GM19372 (cell line): ENCODE measurements around the gene MAML2.

Experiments used
- ATAC-seq: cut with Tn5 transposase; IDR thresholded peaks from one replicate; pipeline ENCODE4 v1.9.1; 2021; ENCODE audit warnings: mild to moderate bottlenecking, low read depth, moderate library complexity; ENCODE audit not compliant: unreplicated experiment

Gene MAML2

GRCh38 chr11:96057502-96057901 is 285.5 kb downstream of the MAML2 start:
- no peak for ATAC-seq

DNA sequence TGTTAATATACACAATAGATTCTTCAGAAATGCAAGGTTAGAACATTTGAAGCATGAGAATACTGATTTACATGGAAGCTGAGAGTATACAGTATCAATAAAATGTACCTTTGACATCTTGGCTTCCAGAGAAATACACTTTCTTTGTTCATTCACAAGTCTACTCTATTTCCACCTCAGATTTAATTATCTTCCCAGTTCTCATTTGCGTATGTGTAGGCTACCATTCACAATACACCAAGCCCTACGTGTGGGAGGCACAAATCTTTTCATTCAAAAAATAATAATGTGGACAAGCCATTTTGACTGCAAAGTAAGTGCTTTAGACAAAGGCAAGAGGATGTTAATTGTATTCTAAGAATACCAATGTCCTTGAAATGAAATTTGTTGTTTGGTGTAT is 286.4 kb downstream of the MAML2 start:
- ATAC-seq: no peak

DNA sequence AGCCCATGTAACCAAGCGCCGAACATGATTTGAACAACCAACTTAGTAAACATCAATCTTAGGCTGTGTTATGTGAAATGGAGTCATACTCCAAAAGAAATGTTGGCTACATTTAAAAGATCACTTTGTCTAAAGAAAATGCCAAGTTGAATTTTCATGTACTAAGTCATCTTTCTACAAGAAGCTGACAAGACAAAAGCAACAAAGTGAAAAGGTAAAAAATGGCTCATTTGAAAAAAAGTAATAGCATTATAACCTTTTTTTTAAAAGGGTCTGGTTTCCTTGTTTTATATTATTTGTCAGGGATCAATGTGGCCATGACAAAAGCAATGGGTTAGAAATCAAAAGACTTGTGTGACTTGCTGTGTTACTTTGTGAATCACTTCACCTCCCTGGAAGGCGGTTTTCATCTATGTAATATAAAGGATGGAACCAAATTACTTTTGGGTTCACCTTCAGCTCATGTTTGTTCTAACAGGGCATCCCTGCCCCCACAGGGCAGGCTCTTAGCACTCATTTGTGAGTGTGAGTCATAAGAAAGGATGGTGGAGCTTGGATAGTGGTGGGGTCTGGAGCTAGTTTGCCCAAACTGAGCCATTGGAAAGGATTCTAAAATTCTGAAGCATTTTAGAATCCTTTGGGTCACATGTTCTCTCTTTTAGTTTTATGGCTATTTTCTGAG is 287.1 kb downstream of the MAML2 start:
- ATAC-seq: no peak

DNA sequence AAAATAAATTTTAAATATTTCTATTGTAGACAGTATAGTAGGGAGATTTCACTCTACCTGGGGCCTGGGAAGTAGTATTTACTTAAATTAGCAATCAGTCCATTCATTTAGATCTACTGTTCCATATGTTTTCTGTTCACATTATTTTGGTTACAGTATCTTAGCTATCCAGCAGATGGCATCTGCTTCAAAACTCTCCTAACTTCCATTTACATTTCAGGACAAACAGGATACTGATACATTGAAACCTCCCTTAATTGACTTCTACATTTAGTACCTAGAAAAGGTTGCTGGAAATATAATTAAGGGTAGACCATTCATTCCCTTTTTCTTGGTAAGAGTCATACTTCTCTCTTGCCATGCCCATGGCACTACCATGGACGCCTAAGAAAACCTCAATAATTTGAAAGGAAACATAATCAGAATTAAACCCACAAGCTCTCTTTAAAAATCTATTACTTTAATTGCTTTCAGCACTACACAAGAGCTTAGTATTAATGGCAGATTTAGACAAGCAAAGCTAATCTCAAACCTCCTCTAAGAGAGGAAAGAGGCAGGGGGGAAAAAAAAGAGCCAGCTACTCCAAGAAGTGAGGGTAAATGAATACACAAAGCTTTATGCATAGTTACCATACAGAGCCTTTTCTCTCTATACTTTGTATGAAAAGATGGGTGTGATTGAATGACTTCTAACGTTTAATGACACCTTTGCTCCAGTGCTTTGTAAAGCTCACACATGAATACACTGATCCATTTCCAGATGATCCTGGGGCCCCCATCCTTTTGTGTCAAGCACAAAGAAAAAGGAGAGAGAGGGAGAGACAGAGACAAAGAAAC is 287.9 kb downstream of the MAML2 start:
- ATAC-seq: no peak

DNA sequence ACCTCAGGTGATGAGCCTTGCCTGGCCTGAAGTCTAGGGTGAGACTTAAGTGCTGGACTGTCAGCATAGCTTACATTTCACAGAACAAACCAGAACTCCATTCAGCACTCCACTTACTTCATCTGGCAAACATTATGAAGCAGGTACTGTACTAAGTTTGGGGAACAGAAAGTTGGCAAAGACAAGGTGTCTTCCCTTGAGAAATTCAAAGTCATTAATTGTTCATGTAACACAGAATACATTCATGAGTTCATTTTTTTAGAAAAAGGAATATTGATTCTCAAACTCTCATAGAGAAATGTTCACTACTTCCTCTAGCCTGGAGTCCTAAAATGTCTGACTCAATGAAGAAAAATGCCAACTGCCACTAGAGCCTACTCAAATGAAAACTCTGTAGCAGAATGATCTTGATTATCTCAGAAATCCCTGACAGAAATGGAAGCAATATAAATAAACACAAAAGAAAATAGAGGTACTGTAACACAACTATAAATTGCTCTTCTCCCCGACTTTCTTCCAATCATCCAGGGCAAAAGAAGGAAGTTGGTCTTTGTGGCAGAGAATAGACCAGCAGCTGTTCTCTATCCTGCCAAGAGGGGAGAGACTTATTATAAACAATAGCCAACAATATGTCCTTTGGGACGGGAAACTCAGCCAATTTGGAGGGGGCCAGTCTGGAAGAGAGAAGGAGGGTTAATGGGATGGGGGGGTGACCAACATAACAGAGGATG is 289.9 kb downstream of the MAML2 start:
- no peak for ATAC-seq

GRCh38 chr11:96051820-96052219 is 291.2 kb downstream of the MAML2 start:
- peak; percentile 95 for ATAC-seq

DNA sequence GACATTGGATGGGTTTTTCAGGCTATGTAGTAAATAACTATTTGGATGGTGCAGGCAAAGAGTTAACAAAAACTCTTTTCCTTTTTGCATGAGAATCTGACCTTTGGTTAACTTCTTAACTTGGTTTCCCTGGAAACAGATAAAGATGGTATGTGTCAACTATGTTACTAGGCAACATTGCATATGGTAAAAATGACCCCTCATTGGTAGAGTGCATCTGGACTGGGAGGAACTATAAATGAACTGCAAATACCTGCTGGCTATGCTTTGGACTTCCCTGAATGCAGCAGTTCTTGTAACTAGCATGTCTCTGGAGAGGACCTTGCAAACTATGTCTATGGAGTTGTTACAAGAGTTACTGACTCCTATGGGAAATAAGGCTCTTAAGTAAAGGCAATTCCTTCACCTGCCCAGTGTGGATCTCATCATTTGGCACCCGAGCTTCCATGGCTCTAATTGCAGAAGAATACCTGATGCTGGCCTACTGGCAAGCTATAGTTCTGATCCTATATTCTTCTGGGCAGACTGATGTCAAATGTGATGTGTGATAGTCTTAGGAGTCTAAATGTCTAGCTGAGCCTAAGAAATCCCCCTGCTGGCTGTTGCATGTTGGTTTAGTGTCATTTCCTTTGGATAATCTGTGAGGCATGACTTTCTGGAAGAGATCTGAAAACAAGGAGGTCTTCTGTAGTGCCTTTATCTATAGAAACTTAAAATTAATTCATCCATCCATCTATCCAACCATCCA is 292.4 kb downstream of the MAML2 start:
- no peak for ATAC-seq

- ATAC-seq: no peak
These were observed 293.6 kb downstream of the MAML2 start for GRCh38 chr11:96049426-96049825.

- ATAC-seq: no peak
These were observed 297.2 kb downstream of the MAML2 start for GRCh38 chr11:96045622-96046456.

DNA sequence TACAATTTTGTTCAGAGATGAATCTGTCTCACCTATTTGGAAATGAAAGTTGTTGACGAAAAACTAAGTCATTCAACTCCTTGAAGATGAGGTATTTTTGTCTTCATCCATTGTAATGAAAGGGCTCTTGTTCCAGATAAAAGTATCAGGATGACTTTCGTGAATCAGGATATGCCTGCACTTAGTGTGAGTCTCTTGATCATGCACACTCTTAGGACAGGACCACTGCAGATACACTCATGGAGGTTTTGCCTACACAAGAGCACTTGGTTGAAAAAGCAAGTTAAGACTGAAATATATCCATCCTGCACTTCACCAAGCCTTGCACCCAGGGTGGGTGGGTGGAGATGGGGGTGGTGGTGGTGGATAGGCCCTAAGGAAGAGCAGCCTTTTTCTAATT is 298.2 kb downstream of the MAML2 start:
- ATAC-seq: no peak

- no peak for ATAC-seq
These were observed 298.7 kb downstream of the MAML2 start for GRCh38 chr11:96044311-96044710.

GRCh38 chr11:96043291-96043690 is 299.7 kb downstream of the MAML2 start:
- ATAC-seq: no peak

DNA sequence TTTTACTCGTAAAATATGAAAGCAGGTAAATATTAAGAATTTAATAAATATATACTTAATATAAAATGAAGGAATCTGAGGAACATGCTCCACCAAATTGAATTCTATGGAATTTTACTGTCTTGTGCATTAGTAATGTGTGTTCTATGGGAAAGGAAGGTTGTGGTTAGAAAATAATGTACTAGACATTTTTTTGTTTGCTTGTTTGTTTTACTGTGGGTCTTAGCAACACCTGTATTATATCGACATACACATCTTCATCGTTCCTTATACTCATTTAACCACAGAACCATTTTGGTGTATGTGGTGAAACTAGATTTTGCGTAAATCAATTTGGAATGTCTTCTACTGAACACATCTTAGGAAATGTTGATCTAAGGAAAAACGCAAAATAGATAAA is 304.9 kb downstream of the MAML2 start:
- ATAC-seq: no peak

- ATAC-seq: no peak
These were observed 305.5 kb downstream of the MAML2 start for GRCh38 chr11:96037405-96037949.

- no peak for ATAC-seq
These were observed 306.1 kb downstream of the MAML2 start for GRCh38 chr11:96036863-96037262.

- ATAC-seq: no peak
These were observed 307.3 kb downstream of the MAML2 start for GRCh38 chr11:96035740-96036078.

- ATAC-seq: no peak
These were observed 307.8 kb downstream of the MAML2 start for GRCh38 chr11:96035031-96035739.

GRCh38 chr11:96033599-96033998 is 309.4 kb downstream of the MAML2 start:
- no peak for ATAC-seq

DNA sequence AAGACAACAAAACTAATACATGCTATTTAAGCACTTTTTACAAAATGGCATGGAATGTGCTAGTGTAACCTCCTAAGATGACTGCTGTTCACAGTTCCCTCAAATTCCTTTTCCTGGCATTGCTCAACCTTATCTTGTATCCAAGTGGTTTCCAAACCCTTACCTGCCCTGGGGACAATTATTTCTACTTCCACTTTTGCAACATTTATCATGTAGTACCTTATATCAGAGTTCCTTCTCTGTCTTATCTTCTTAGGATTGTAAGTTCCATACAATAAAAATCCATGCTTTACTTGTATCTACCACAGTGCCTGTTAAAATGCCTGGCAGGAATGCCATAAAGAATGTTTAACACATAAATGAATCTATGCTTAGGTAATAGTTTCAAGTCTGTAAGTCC is 309.9 kb downstream of the MAML2 start:
- no peak for ATAC-seq
